Stimulated activated CD4-positive, alpha-beta T cell treated with anti-CD3 and anti-CD28 coated beads, TNF-alpha, amount 100 ng/mL, for 48 hours (primary cell): ENCODE data around the gene MPG.
"Not testable (repeated sequence)": the region's sequence is repeated elsewhere in the genome, so short reads cannot be mapped to it uniquely, and the experiment has no call there.

Source experiments
- DNase-seq, 3 donors: peaks; one replicate each; pipeline ENCODE4 v3.0.0-alpha.2; 2020; ENCODE audit warnings: low read depth in 3 of 3

Gene MPG

GRCh38 chr16:112153-112840 lies 34.3 kb downstream of the MPG start:
- no peak for DNase-seq

- DNase-seq: no peak
These were observed 36.3 kb downstream of the MPG start for GRCh38 chr16:114327-114726.

GRCh38 chr16:116015-116414 lies 38.0 kb downstream of the MPG start:
- no peak for DNase-seq

- peak; percentile 32 to 52 (median 36) for DNase-seq
These were observed 39.6 kb downstream of the MPG start for GRCh38 chr16:117379-118365.

GRCh38 chr16:118857-119256 lies 40.8 kb downstream of the MPG start:
- no peak for DNase-seq

GRCh38 chr16:119295-119694 lies 41.3 kb downstream of the MPG start:
- DNase-seq: no peak

- no peak for DNase-seq
These were observed 41.9 kb downstream of the MPG start for GRCh38 chr16:119835-120491.

GRCh38 chr16:120756-121155 lies 42.7 kb downstream of the MPG start:
- DNase-seq: no peak

- no peak for DNase-seq
These were observed 44.3 kb downstream of the MPG start for GRCh38 chr16:122361-122760.

- DNase-seq: not testable (repeated sequence)
These were observed 45.7 kb downstream of the MPG start for GRCh38 chr16:123558-124350.

- no peak for DNase-seq
These were observed 47.0 kb downstream of the MPG start for GRCh38 chr16:125011-125410.

- DNase-seq: no peak
These were observed 51.0 kb downstream of the MPG start for GRCh38 chr16:129075-129474.

- DNase-seq: no peak
These were observed 52.6 kb downstream of the MPG start for GRCh38 chr16:130533-131173.

- no peak for DNase-seq
These were observed 54.1 kb downstream of the MPG start for GRCh38 chr16:132120-132519.

GRCh38 chr16:133716-134115 lies 55.7 kb downstream of the MPG start:
- DNase-seq: no peak
